Measurements from ENCODE around the gene TCP10L. TPM values are rescaled to one million over a fixed set of nuclear protein-coding genes. Genes with fewer than 3 reads are reported as not detected.

TCP10L gene
- total and polyA plus RNA-seq, 2 of the 13 experiments (the other 11 are each of a cell fraction or from before 2014, with no cell fraction given), result 0.90 to 2.4 TPM

DNA sequence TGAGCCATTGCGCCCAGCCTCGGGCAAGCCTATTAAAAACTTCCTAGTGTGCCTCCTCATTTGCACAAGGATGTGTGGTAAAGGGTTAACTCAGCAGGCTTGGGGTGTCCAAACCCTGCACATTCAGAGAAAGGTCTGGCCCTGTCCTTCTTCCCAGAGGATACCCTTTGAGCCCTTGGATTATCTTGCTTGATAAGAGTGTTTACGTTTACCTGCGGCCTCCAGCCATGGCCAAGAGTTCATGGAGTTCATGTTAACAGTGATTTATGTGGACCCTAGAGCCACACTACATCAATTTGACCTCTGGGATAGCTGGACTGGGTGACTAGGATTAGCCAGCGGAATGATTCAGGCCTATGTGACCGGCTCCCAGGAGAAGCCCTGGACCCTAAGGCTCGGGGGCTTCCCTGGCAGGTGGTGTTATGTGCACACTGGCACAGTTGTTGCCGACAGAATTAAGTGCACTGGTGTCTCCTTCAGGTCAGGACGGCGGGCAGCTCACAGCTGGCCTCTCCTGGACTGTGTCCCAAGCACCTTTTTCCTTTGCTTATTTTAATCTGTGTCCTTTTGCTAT lies 7.7 kb upstream of the TCP10L start (continued):
- TF ChIP-seq ZNF543 (CRISPR knock-in tag; IDR thresholded peaks at IDR 0.05), result 0 out of 2 replicates have a peak, but pooled peaks have one; percentile 59
- TF ChIP-seq ZNF703 (CRISPR knock-in tag; IDR thresholded peaks at IDR 0.05; ENCODE audit: borderline replicate concordance), result peak; percentile 74; the same call in 1 of the 2 replicates
- peak; percentile 73; the same call in 1 of the 2 replicates for TF ChIP-seq ZNF335 (CRISPR knock-in tag; IDR thresholded peaks at IDR 0.05)
- no peak for TF ChIP-seq IRX3 (CRISPR knock-in tag; IDR thresholded peaks at IDR 0.05; ENCODE audit: borderline replicate concordance, low read depth)
- TF ChIP-seq, protein P1, sequence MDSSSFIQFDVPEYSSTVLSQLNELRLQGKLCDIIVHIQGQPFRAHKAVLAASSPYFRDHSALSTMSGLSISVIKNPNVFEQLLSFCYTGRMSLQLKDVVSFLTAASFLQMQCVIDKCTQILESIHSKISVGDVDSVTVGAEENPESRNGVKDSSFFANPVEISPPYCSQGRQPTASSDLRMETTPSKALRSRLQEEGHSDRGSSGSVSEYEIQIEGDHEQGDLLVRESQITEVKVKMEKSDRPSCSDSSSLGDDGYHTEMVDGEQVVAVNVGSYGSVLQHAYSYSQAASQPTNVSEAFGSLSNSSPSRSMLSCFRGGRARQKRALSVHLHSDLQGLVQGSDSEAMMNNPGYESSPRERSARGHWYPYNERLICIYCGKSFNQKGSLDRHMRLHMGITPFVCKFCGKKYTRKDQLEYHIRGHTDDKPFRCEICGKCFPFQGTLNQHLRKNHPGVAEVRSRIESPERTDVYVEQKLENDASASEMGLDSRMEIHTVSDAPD (CRISPR knock-in tag; IDR thresholded peaks at IDR 0.05), result peak; percentile 93
- TF ChIP-seq, protein P2, sequence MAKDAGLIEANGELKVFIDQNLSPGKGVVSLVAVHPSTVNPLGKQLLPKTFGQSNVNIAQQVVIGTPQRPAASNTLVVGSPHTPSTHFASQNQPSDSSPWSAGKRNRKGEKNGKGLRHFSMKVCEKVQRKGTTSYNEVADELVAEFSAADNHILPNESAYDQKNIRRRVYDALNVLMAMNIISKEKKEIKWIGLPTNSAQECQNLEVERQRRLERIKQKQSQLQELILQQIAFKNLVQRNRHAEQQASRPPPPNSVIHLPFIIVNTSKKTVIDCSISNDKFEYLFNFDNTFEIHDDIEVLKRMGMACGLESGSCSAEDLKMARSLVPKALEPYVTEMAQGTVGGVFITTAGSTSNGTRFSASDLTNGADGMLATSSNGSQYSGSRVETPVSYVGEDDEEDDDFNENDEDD (CRISPR knock-in tag; IDR thresholded peaks at IDR 0.05; ENCODE audit: borderline replicate concordance), result no peak
- peak; percentile 90 for TF ChIP-seq TEAD3 (CRISPR knock-in tag; optimal IDR thresholded peaks at IDR 0.05; ENCODE audit: borderline replicate concordance)
- no peak for TF ChIP-seq ZFP82 (CRISPR knock-in tag; IDR thresholded peaks at IDR 0.05; ENCODE audit: borderline replicate concordance)
- TF ChIP-seq, protein P3, sequence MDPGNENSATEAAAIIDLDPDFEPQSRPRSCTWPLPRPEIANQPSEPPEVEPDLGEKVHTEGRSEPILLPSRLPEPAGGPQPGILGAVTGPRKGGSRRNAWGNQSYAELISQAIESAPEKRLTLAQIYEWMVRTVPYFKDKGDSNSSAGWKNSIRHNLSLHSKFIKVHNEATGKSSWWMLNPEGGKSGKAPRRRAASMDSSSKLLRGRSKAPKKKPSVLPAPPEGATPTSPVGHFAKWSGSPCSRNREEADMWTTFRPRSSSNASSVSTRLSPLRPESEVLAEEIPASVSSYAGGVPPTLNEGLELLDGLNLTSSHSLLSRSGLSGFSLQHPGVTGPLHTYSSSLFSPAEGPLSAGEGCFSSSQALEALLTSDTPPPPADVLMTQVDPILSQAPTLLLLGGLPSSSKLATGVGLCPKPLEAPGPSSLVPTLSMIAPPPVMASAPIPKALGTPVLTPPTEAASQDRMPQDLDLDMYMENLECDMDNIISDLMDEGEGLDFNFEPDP (CRISPR knock-in tag; conservative IDR thresholded peaks at IDR 0.05), result no peak
- no peak for TF ChIP-seq LCORL (IDR thresholded peaks at IDR 0.05)
- peak; percentile 91 for TF ChIP-seq LCORL (CRISPR knock-in tag; IDR thresholded peaks at IDR 0.05)
- TF ChIP-seq DNMT1 (CRISPR knock-in tag; IDR thresholded peaks at IDR 0.05), result no peak
- no peak for TF ChIP-seq PAX8 (CRISPR knock-in tag; IDR thresholded peaks at IDR 0.05; ENCODE audit: borderline replicate concordance)
- no peak for TF ChIP-seq IKZF1 (IDR thresholded peaks at IDR 0.05)
- peak; percentile 74; the same call in 1 of the 2 replicates for TF ChIP-seq ZBTB20 (CRISPR knock-in tag; IDR thresholded peaks at IDR 0.05; ENCODE audit: borderline replicate concordance, low read depth)
- TF ChIP-seq SKI (IDR thresholded peaks at IDR 0.05; ENCODE audit: partially characterized antibody), result peak; percentile 88
- no peak for TF ChIP-seq NBN (conservative IDR thresholded peaks at IDR 0.05)
- TF ChIP-seq ZNF251 (CRISPR knock-in tag; IDR thresholded peaks at IDR 0.05), result no peak
- TF ChIP-seq, protein P4, sequence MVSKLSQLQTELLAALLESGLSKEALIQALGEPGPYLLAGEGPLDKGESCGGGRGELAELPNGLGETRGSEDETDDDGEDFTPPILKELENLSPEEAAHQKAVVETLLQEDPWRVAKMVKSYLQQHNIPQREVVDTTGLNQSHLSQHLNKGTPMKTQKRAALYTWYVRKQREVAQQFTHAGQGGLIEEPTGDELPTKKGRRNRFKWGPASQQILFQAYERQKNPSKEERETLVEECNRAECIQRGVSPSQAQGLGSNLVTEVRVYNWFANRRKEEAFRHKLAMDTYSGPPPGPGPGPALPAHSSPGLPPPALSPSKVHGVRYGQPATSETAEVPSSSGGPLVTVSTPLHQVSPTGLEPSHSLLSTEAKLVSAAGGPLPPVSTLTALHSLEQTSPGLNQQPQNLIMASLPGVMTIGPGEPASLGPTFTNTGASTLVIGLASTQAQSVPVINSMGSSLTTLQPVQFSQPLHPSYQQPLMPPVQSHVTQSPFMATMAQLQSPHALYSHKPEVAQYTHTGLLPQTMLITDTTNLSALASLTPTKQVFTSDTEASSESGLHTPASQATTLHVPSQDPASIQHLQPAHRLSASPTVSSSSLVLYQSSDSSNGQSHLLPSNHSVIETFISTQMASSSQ (IDR thresholded peaks at IDR 0.05; ENCODE audit: low read depth), result peak; percentile 78; the same call in 1 of the 2 replicates
- TF ChIP-seq, protein P4 (CRISPR knock-in tag; IDR thresholded peaks at IDR 0.05; ENCODE audit: borderline replicate concordance), result peak; percentile 95
- TF ChIP-seq, protein P5, sequence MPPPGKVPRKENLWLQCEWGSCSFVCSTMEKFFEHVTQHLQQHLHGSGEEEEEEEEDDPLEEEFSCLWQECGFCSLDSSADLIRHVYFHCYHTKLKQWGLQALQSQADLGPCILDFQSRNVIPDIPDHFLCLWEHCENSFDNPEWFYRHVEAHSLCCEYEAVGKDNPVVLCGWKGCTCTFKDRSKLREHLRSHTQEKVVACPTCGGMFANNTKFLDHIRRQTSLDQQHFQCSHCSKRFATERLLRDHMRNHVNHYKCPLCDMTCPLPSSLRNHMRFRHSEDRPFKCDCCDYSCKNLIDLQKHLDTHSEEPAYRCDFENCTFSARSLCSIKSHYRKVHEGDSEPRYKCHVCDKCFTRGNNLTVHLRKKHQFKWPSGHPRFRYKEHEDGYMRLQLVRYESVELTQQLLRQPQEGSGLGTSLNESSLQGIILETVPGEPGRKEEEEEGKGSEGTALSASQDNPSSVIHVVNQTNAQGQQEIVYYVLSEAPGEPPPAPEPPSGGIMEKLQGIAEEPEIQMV (CRISPR knock-in tag; IDR thresholded peaks at IDR 0.05; ENCODE audit: low read depth), result 0 out of 2 replicates have a peak, but pooled peaks have one; percentile 76

All from HepG2 (cell line).